Osteocyte (in vitro differentiated cells): ENCODE data around the gene TMEM72. TPM values are rescaled to one million over a fixed set of nuclear protein-coding genes. Genes with fewer than 3 reads are reported as not detected.

Experiments used
- DNase-seq: peaks from one replicate; pipeline ENCODE4 v3.0.0; 2021; ENCODE audit warnings: mixed read lengths; ENCODE audit not compliant: unreplicated experiment; ENCODE audit errors: extremely low spot score
- H3K27ac Mint-ChIP-seq: one replicate; pipeline ENCODE4 v1.8.0; 2021; ENCODE audit warnings: mild to moderate bottlenecking, mixed read lengths; ENCODE audit not compliant: unreplicated experiment
- H3K27me3 Mint-ChIP-seq: one replicate; pipeline ENCODE4 v1.8.0; 2021; ENCODE audit warnings: mixed read lengths; ENCODE audit not compliant: unreplicated experiment
- H3K36me3 Mint-ChIP-seq: one replicate; pipeline ENCODE4 v1.8.0; 2021; ENCODE audit warnings: mixed read lengths; ENCODE audit not compliant: unreplicated experiment
- H3K4me1 Mint-ChIP-seq: one replicate; pipeline ENCODE4 v1.8.0; 2021; ENCODE audit warnings: mixed read lengths; ENCODE audit not compliant: unreplicated experiment
- H3K4me3 Mint-ChIP-seq: one replicate; pipeline ENCODE4 v1.8.0; 2021; ENCODE audit warnings: mild to moderate bottlenecking, moderate library complexity, mixed read lengths; ENCODE audit not compliant: unreplicated experiment
- H3K9me3 Mint-ChIP-seq: one replicate; pipeline ENCODE4 v1.8.0; 2021; ENCODE audit warnings: mixed read lengths; ENCODE audit not compliant: unreplicated experiment
- CTCF ChIP-seq: fragments of 200-600 bp; sonication (generic); IDR thresholded peaks from 2 replicates; pipeline ENCODE4 v1.5.0; 2021; ENCODE audit warnings: antibody characterized with exemption, mild to moderate bottlenecking, moderate library complexity
- total RNA-seq: library from RNA; stranded (reverse); gene quantifications from 2 replicates; pipeline ENCODE4 v1.2.1, GENCODE V29; 2021

The TMEM72 gene
- total RNA-seq, 1 donor from 2014 or later: not detected

- Mint-ChIP-seq H3K4me1 (peaks cover 40% of the 10 kb centered on the region), H3K4me3 (no peak overlapping the region), H3K9me3 (peaks cover 4% of the 10 kb centered on the region), H3K27me3 (no peaks in the 10 kb centered on the region), H3K27ac (no peak overlapping the region), H3K36me3 (peaks cover 8% of the 10 kb centered on the region)
- no peak for TF ChIP-seq CTCF
- no peak for DNase-seq
These were observed 44.4 kb downstream of the TMEM72 start for GRCh38 chr10:44955413-44956070.

GRCh38 chr10:44956226-44956625 lies 45.1 kb downstream of the TMEM72 start:
- peaks cover 8% of the 10 kb centered on the region for H3K36me3 Mint-ChIP-seq
- H3K9me3 Mint-ChIP-seq: peaks cover 4% of the 10 kb centered on the region
- no peak overlapping the region for H3K27ac Mint-ChIP-seq
- H3K4me3 Mint-ChIP-seq: no peak overlapping the region
- no peaks in the 10 kb centered on the region for H3K27me3 Mint-ChIP-seq
- peaks cover 44% of the 10 kb centered on the region for H3K4me1 Mint-ChIP-seq
- TF ChIP-seq CTCF: no peak
- no peak for DNase-seq

GRCh38 chr10:44956717-44957706 lies 45.9 kb downstream of the TMEM72 start:
- peaks cover 4% of the 10 kb centered on the region for H3K9me3 Mint-ChIP-seq
- no peak overlapping the region for H3K4me3 Mint-ChIP-seq
- H3K27me3 Mint-ChIP-seq: no peaks in the 10 kb centered on the region
- H3K27ac Mint-ChIP-seq: no peak overlapping the region
- H3K4me1 Mint-ChIP-seq: peaks cover 44% of the 10 kb centered on the region
- peaks cover 8% of the 10 kb centered on the region for H3K36me3 Mint-ChIP-seq
- DNase-seq: no peak
- TF ChIP-seq CTCF: no peak

GRCh38 chr10:44958196-44958897 lies 47.2 kb downstream of the TMEM72 start:
- Mint-ChIP-seq H3K4me1 (peaks cover 43% of the 10 kb centered on the region), H3K4me3 (peak overlapping the region; percentile 82), H3K27me3 (no peaks in the 10 kb centered on the region), H3K36me3 (peaks cover 8% of the 10 kb centered on the region), H3K9me3 (peaks cover 4% of the 10 kb centered on the region), H3K27ac (peak overlapping the region; percentile 47)
- no peak for TF ChIP-seq CTCF
- DNase-seq: no peak
